ENCODE data around the gene GAS2L3. TPM values are rescaled to one million over a fixed set of nuclear protein-coding genes. Genes with fewer than 3 reads are reported as not detected.
A peak's percentile ranks its signal among the peaks of the same experiment; 100 is the strongest.

The GAS2L3 gene
- total and polyA plus RNA-seq, 2 of the 8 experiments (the other 6 are each of a cell fraction or from before 2014, with no cell fraction given): 2.1 to 19.3 TPM

DNA sequence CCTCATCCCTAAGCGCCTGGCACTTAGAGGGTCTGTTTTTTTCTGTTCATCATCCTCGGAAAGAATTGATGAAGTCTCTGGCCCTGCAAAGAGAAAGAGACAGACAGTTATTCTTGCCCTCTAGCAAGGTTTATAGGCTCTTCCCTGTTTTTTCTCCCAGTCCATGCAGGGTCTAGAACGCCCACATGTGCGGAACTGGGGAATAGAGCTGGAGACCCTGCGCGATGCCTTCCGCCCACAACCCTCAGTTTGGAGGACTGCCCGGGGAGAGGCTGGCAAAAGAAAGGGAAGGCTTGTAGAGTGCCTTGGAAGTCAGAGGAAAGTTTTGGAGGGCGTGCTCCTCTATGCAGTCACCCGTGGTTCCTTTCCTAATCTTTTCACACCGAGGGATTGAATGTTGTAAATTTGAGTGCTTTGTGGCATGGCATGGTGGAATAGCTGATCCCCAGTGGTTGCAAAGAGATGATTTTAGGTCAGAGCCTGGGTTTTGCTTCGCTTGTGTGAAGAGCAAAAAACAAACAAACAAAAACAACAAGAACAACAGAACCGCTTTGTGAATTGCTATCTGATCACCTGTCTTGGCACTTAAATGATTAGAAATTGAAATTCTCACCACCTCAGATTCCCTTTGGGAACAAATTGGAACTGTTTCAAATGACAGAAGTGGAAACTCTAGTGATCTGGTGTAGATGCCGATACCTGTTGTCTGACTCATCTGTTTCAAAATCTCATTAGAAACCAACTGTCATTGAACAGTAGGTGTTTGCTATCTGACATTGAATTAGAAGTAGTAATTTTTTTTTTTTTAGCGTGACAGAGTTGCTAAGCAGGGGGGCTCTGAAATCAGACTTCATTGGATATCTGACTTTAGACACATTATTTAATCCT, 947 bp downstream of the GAS2L3 start:
- Histone ChIP-seq H3K56ac (replicated peaks; ENCODE audit: insufficient read length, low read depth, low read length) (no peak overlapping the region), H3K79me2 (ENCODE audit: control insufficient read depth in 1 of 2, insufficient read depth in 2 of 2, low read length in 2 of 2) (peaks cover 0 to 12% of the 10 kb centered on the region in 2 experiments; a peak in 1 of 4 replicates), H3K79me1 (ENCODE audit: low read depth, low read length) (no peaks in the 10 kb centered on the region; the same call in 1 of the 2 replicates), H3K27me3 (replicated peaks in 1 of 4; ENCODE audit: control insufficient read depth in 3 of 4, extremely low read depth in 1 of 4, insufficient read depth in 3 of 4, low read length in 3 of 4) (peaks cover 0 to 10% (median 6%) of the 10 kb centered on the region in 4 experiments; a peak in 4 of 7 replicates), H3K9me3 (ENCODE audit: insufficient read depth in 2 of 2, low read depth in 1 of 2, low read length in 1 of 2) (no peaks in the 10 kb centered on the region), H4K8ac (ENCODE audit: extremely low read depth, insufficient read depth, low read length) (no peak overlapping the region), H2BK20ac (ENCODE audit: low read length) (no peak overlapping the region), H4K5ac (ENCODE audit: insufficient read length, low read depth, low read length) (no peak overlapping the region), H3K4ac (replicated peaks; ENCODE audit: insufficient read length, low read depth, low read length) (no peak overlapping the region), H3K18ac (ENCODE audit: extremely low read depth, low read length) (no peak overlapping the region), H2BK15ac (ENCODE audit: low read length) (no peak overlapping the region), H3K4me3 (ENCODE audit: extremely low read depth in 1 of 4, insufficient read depth in 2 of 4, low read depth in 3 of 4, low read length in 4 of 4) (peak overlapping the region; percentile 44 to 84 (median 72)), H2BK12ac (ENCODE audit: low read depth, low read length) (no peak overlapping the region), H2BK5ac (ENCODE audit: low read depth, low read length) (no peak overlapping the region), H3K23ac (ENCODE audit: insufficient read length) (no peak overlapping the region), H3K4me1 (replicated peaks in 1 of 4; ENCODE audit: control insufficient read depth in 3 of 4, insufficient read depth in 4 of 4, low read length in 3 of 4) (peaks cover 0 to 3% (median 3%) of the 10 kb centered on the region in 4 experiments; a peak in 3 of 7 replicates), H3K23me2 (ENCODE audit: low read depth, low read length) (peaks cover 12% of the 10 kb centered on the region), H2AK5ac (ENCODE audit: low read depth, low read length) (no peak overlapping the region), H3K9ac (replicated peaks in 1 of 4; ENCODE audit: extremely low read depth in 1 of 4, low read depth in 3 of 4, low read length in 3 of 4) (peak overlapping the region in 2 of 4 experiments; percentile 9 to 44; a peak in 3 of 7 replicates), H2AFZ (ENCODE audit: low read length) (peak overlapping the region; percentile 25; the same call in 1 of the 2 replicates), H3K36me3 (ENCODE audit: control insufficient read depth in 2 of 4, insufficient read depth in 4 of 4, low read length in 3 of 4) (no peaks in the 10 kb centered on the region), H3K27ac (ENCODE audit: low read depth, low read length) (no peak overlapping the region), H3K4me2 (ENCODE audit: insufficient read depth in 1 of 2, low read depth in 2 of 2, low read length in 2 of 2) (peak overlapping the region; percentile 93 to 97), H4K20me1 (replicated peaks in 1 of 2; ENCODE audit: control insufficient read depth in 1 of 2, insufficient read depth in 2 of 2, low read length in 2 of 2) (no peaks in the 10 kb centered on the region), H4K91ac (replicated peaks; ENCODE audit: insufficient read length, low read length) (no peak overlapping the region), H2BK120ac (replicated peaks; ENCODE audit: low read depth, low read length) (no peak overlapping the region), H3K14ac (ENCODE audit: insufficient read length) (no peak overlapping the region)
- FAIRE-seq: no peak
- TF ChIP-seq TAF1 (IDR thresholded peaks at IDR 0.05; ENCODE audit: low read depth, low read length) (no peak), KDM4A (IDR thresholded peaks at IDR 0.05; ENCODE audit: low read depth, low read length, severe bottlenecking) (no peak), RBBP5 (IDR thresholded peaks at IDR 0.05; ENCODE audit: borderline replicate concordance, low read depth, low read length) (0 out of 2 replicates have a peak, but pooled peaks have one; percentile 7)
- 21% methylated on average over 15 of the region's 15 CpGs; no CpG with 5 or more reads in 1 of the 2 experiments for WGBS, 2 experiments (ENCODE audit: extremely low coverage in 1 of 2, insufficient coverage in 1 of 2, insufficient read length in 1 of 2, insufficient replicate concordance in 2 of 2, low coverage in 1 of 2, low lambda C conversion rate in 2 of 2, missing lambda C conversion rate in 1 of 2)
- POLR2A ChIA-PET (ENCODE audit: partially characterized antibody): interaction anchor here (0.6 to 1.4 kb wide), 5 partner anchors 9 to 190 kb away, joined by 3 to 4 read pairs (median 3); no protein-coding TSS in a partner anchor
- no peak for DNase-seq (ENCODE audit: low read depth in 1 of 2, low spot score in 2 of 2)
- CTCF ChIA-PET (ENCODE audit: partially characterized antibody): interaction anchor here (0.9 to 2.3 kb wide), 5 partner anchors 19 to 420 kb away, joined by 3 to 8 read pairs (median 4); no protein-coding TSS in a partner anchor
